Calu3 (cell line): ENCODE data around the gene GMDS. TPM values are rescaled to one million over a fixed set of nuclear protein-coding genes. Genes with fewer than 3 reads are reported as not detected.
"Not testable (repeated sequence)": the region's sequence is repeated elsewhere in the genome, so short reads cannot be mapped to it uniquely, and the experiment has no call there.

Experiments
- BruUV-seq: library from RNA; stranded (reverse); fragments of 400-500 nt; replicated peaks from 2 replicates; lab custom pipeline; 2021; lab: Mats Ljungman, UMichigan
- CTCF ChIA-PET: fragments of 300-600 bp; sonication (Branson Sonifier 250); formaldehyde crosslinking; loops from one replicate; lab custom pipeline; 2022; ENCODE audit warnings: antibody characterized with exemption; lab: Charles Lee
- DNase-seq: peaks from one replicate; pipeline ENCODE4 v3.0.0; 2022
- H3K27ac Mint-ChIP-seq: one replicate; pipeline ENCODE4 v1.8.0; 2022; ENCODE audit warnings: mixed read lengths; ENCODE audit not compliant: unreplicated experiment
- H3K27me3 Mint-ChIP-seq: one replicate; pipeline ENCODE4 v1.8.0; 2022; ENCODE audit warnings: mixed read lengths; ENCODE audit not compliant: unreplicated experiment
- H3K36me3 Mint-ChIP-seq: one replicate; pipeline ENCODE4 v1.8.0; 2022; ENCODE audit warnings: mild to moderate bottlenecking, moderate library complexity, mixed read lengths; ENCODE audit not compliant: insufficient read depth, unreplicated experiment
- H3K4me1 Mint-ChIP-seq: one replicate; pipeline ENCODE4 v1.8.0; 2022; ENCODE audit warnings: mild to moderate bottlenecking, low read depth, mixed read lengths; ENCODE audit not compliant: unreplicated experiment
- H3K4me3 Mint-ChIP-seq: one replicate; pipeline ENCODE4 v1.8.0; 2022; ENCODE audit warnings: mild to moderate bottlenecking, low read depth, moderate library complexity, mixed read lengths; ENCODE audit not compliant: unreplicated experiment
- H3K9me3 Mint-ChIP-seq: one replicate; pipeline ENCODE4 v1.8.0; 2022; ENCODE audit warnings: low read depth, mixed read lengths; ENCODE audit not compliant: unreplicated experiment
- CTCF ChIP-seq: fragments of 200-600 bp; IDR thresholded peaks from one replicate; pipeline ENCODE4 v1.8.0; 2022; ENCODE audit warnings: antibody characterized with exemption; ENCODE audit not compliant: unreplicated experiment
- intact Hi-C: fragments of 100-400 bp; cut with micrococcal nuclease; formaldehyde crosslinking; loops from one replicate; pipeline ENCODE4 v1.10.0; 2022; ENCODE audit not compliant: unreplicated experiment
- total RNA-seq: library from RNA; stranded (reverse); gene quantifications from 2 replicates; pipeline ENCODE4 v1.2.3, GENCODE V29; 2022

Gene GMDS
- total RNA-seq, 1 experiment from 2014 or later = 58.2 TPM

DNA sequence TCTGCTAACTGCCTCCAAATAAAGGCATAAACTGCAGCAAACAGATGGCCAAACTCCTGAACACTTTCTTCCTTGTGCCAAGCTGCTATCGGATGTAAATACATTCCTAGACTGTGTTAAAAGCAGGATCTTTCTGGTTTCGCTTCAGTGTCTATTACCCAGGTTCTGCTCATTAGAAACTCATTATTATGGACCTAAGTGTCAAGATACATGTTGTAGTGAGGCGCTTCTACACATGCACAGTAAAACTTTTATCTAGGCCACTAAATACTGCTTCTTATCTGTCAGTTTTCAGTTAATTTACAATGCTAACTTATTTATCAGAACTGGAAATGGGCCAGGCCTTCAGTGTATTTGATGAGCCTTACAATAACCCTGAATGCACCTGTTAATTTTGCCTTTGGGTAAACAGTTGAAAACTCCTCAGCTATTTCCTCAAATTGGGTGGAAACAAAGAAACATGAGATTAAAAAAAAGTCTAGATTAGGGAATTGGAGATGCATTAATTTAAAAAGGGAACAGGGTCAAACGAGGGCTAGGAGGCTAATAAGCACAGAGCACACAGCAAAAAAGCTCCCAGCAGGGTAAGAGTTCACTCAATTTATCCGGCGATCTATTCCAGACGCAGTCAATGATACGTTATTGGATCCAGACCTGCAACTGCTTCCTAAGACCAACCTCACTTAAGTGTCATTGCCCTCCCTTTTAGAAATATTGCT lies 395.1 kb downstream of the GMDS start:
- Mint-ChIP-seq H3K4me1 (no peaks in the 10 kb centered on the region), H3K4me3 (no peak overlapping the region), H3K27me3 (no peaks in the 10 kb centered on the region), H3K9me3 (no peaks in the 10 kb centered on the region), H3K27ac (no peak overlapping the region), H3K36me3 (no peaks in the 10 kb centered on the region)
- BruUV-seq = no TSS peak
- CTCF ChIA-PET = no interaction called here
- DNase-seq = no peak
- no peak for TF ChIP-seq CTCF
- intact Hi-C loops = no loop called here

GRCh38 chr6:1849691-1850090 lies 395.7 kb downstream of the GMDS start:
- BruUV-seq = no TSS peak
- Mint-ChIP-seq H3K27ac (no peak overlapping the region), H3K9me3 (no peaks in the 10 kb centered on the region), H3K36me3 (no peaks in the 10 kb centered on the region), H3K4me3 (no peak overlapping the region), H3K4me1 (no peaks in the 10 kb centered on the region), H3K27me3 (no peaks in the 10 kb centered on the region)
- intact Hi-C loops = no loop called here
- TF ChIP-seq CTCF = no peak
- CTCF ChIA-PET = no interaction called here
- DNase-seq = no peak

GRCh38 chr6:1848752-1849151 lies 396.7 kb downstream of the GMDS start:
- no peak overlapping the region for H3K4me3 Mint-ChIP-seq
- CTCF ChIA-PET = no interaction called here

GRCh38 chr6:1846611-1847010 lies 398.8 kb downstream of the GMDS start:
- H3K27me3 Mint-ChIP-seq = no peaks in the 10 kb centered on the region
- H3K4me3 Mint-ChIP-seq = no peak overlapping the region
- BruUV-seq = no TSS peak
- intact Hi-C loops = no loop called here
- DNase-seq = no peak
- no peak for TF ChIP-seq CTCF
- no peaks in the 10 kb centered on the region for H3K36me3 Mint-ChIP-seq
- no peaks in the 10 kb centered on the region for H3K9me3 Mint-ChIP-seq
- no peaks in the 10 kb centered on the region for H3K4me1 Mint-ChIP-seq
- no peak overlapping the region for H3K27ac Mint-ChIP-seq
- CTCF ChIA-PET = interaction anchor here (0.6 kb wide), 1 partner anchor 237 kb away, joined by 3 read pairs; the partner anchor contains the start of gene FOXC1

More at GRCh38 chr6:1848752-1849151, 396.7 kb downstream of the GMDS start:
- intact Hi-C loops = no loop called here
- Mint-ChIP-seq H3K27me3 (no peaks in the 10 kb centered on the region), H3K4me1 (no peaks in the 10 kb centered on the region), H3K36me3 (no peaks in the 10 kb centered on the region), H3K27ac (no peak overlapping the region), H3K9me3 (no peaks in the 10 kb centered on the region)
- no peak for DNase-seq
- BruUV-seq = no TSS peak
- TF ChIP-seq CTCF = no peak

DNA sequence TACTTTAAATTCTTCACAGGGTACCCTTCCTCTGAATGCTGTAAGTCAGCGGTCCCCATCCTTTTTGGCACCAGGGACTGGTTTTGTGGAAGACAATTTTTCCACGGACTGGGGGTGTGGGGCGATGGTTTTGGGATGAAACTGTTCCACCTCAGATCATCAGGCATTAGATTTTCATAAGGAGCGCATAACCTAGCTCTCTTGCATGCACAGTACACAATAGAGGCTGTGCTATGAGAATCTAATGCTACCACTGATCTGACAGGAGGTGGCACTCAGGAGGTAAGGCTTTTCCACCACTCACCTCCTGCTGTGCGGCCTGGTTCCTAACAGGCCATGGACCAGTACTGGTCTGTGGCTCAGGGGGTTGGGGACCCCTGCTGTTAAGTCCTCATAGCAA lies 399.9 kb downstream of the GMDS start:
- BruUV-seq, H3K27ac Mint-ChIP-seq: not testable (repeated sequence)

More for the DNA sequence above, 399.9 kb downstream of the GMDS start:
- intact Hi-C loops, H3K27me3 Mint-ChIP-seq, H3K4me1 Mint-ChIP-seq, H3K9me3 Mint-ChIP-seq, H3K36me3 Mint-ChIP-seq, CTCF ChIA-PET, DNase-seq, H3K4me3 Mint-ChIP-seq: not testable (repeated sequence)
